AG09309 (cell line): Measurements from ENCODE around the gene ST3GAL2.

Experiments used
- DNase-seq: peaks from one replicate; pipeline ENCODE4 v3.0.0-alpha.2; 2010; ENCODE audit warnings: low read depth
- H3K4me3 ChIP-seq: 2 replicates; pipeline ENCODE4 v1.5.1; 2011; ENCODE audit warnings: mild to moderate bottlenecking, low read depth, low read length, moderate library complexity; ENCODE audit not compliant: control insufficient read depth
- CTCF ChIP-seq: IDR thresholded peaks from 2 replicates; pipeline ENCODE4 v1.5.1; 2011; ENCODE audit warnings: mild to moderate bottlenecking, low read depth, low read length, inconsistent platforms; ENCODE audit not compliant: insufficient read depth, control insufficient read depth; ENCODE audit errors: missing control alignments

ST3GAL2 gene

GRCh38 chr16:70437017-70437581 is 1.8 kb downstream of the ST3GAL2 start:
- H3K4me3 ChIP-seq: peak overlapping the region; percentile 95
- DNase-seq: peak; percentile 86

GRCh38 chr16:70434484-70435260 is 4.2 kb downstream of the ST3GAL2 start:
- DNase-seq: no peak
- H3K4me3 ChIP-seq: no peak overlapping the region
- no peak for TF ChIP-seq CTCF

More at GRCh38 chr16:70437017-70437581, 1.8 kb downstream of the ST3GAL2 start:
- no peak for TF ChIP-seq CTCF

GRCh38 chr16:70433458-70434103 is 5.3 kb downstream of the ST3GAL2 start:
- peak; percentile 67 for DNase-seq
- H3K4me3 ChIP-seq: no peak overlapping the region
- TF ChIP-seq CTCF: no peak

GRCh38 chr16:70432723-70433457 is 6.0 kb downstream of the ST3GAL2 start:
- no peak for TF ChIP-seq CTCF
- H3K4me3 ChIP-seq: no peak overlapping the region
- no peak for DNase-seq

- no peak overlapping the region for H3K4me3 ChIP-seq
- no peak for DNase-seq
- TF ChIP-seq CTCF: no peak
Measured at GRCh38 chr16:70432356-70432722, 6.6 kb downstream of the ST3GAL2 start.
